Body of pancreas (tissue), 4 donors: Measurements from ENCODE around the gene MLEC.

Source experiments
- CTCF ChIP-seq, 7 experiments: fragments of 450-650 bp in 4 of 7; fragments of 200-600 bp in 3 of 7; sonication (generic) in 3 of 7; IDR thresholded peaks; one replicate each; pipeline ENCODE4 v1.5.1; 2016 to 2019; ENCODE audit warnings: antibody characterized with exemption in 7 of 7
- POLR2A ChIP-seq, 3 donors: fragments of 450-650 bp; IDR thresholded peaks; one replicate each; pipeline ENCODE4 v1.6.1; 2016; ENCODE audit warnings: antibody characterized with exemption in 3 of 3, mild to moderate bottlenecking in 2 of 3

- TF ChIP-seq CTCF (IDR thresholded peaks at IDR 0.05): no peak
- no peak for TF ChIP-seq POLR2A (IDR thresholded peaks at IDR 0.05)
Observed at GRCh38 chr12:120708651-120709050, 21.7 kb downstream of the MLEC start.
